Calu3 (cell line): ENCODE results near the gene DLGAP1. TPM values are rescaled to one million over a fixed set of nuclear protein-coding genes. Genes with fewer than 3 reads are reported as not detected.

Source experiments
- BruUV-seq: library from RNA; stranded (reverse); fragments of 400-500 nt; replicated peaks from 2 replicates; lab custom pipeline; 2021; lab: Mats Ljungman, UMichigan
- CTCF ChIA-PET: fragments of 300-600 bp; sonication (Branson Sonifier 250); formaldehyde crosslinking; loops from one replicate; lab custom pipeline; 2022; ENCODE audit warnings: antibody characterized with exemption; lab: Charles Lee
- DNase-seq: peaks from one replicate; pipeline ENCODE4 v3.0.0; 2022
- H3K27ac Mint-ChIP-seq: one replicate; pipeline ENCODE4 v1.8.0; 2022; ENCODE audit warnings: mixed read lengths; ENCODE audit not compliant: unreplicated experiment
- H3K27me3 Mint-ChIP-seq: one replicate; pipeline ENCODE4 v1.8.0; 2022; ENCODE audit warnings: mixed read lengths; ENCODE audit not compliant: unreplicated experiment
- H3K36me3 Mint-ChIP-seq: one replicate; pipeline ENCODE4 v1.8.0; 2022; ENCODE audit warnings: mild to moderate bottlenecking, moderate library complexity, mixed read lengths; ENCODE audit not compliant: insufficient read depth, unreplicated experiment
- H3K4me1 Mint-ChIP-seq: one replicate; pipeline ENCODE4 v1.8.0; 2022; ENCODE audit warnings: mild to moderate bottlenecking, low read depth, mixed read lengths; ENCODE audit not compliant: unreplicated experiment
- H3K4me3 Mint-ChIP-seq: one replicate; pipeline ENCODE4 v1.8.0; 2022; ENCODE audit warnings: mild to moderate bottlenecking, low read depth, moderate library complexity, mixed read lengths; ENCODE audit not compliant: unreplicated experiment
- H3K9me3 Mint-ChIP-seq: one replicate; pipeline ENCODE4 v1.8.0; 2022; ENCODE audit warnings: low read depth, mixed read lengths; ENCODE audit not compliant: unreplicated experiment
- CTCF ChIP-seq: fragments of 200-600 bp; IDR thresholded peaks from one replicate; pipeline ENCODE4 v1.8.0; 2022; ENCODE audit warnings: antibody characterized with exemption; ENCODE audit not compliant: unreplicated experiment
- intact Hi-C: fragments of 100-400 bp; cut with micrococcal nuclease; formaldehyde crosslinking; loops from one replicate; pipeline ENCODE4 v1.10.0; 2022; ENCODE audit not compliant: unreplicated experiment
- total RNA-seq: library from RNA; stranded (reverse); gene quantifications from 2 replicates; pipeline ENCODE4 v1.2.3, GENCODE V29; 2022

DLGAP1 gene
- total RNA-seq, 1 experiment from 2014 or later, result 9.0 TPM

GRCh38 chr18:3857544-3857943 lies 597.6 kb downstream of the DLGAP1 start:
- no TSS peak for BruUV-seq
- TF ChIP-seq CTCF, result no peak
- intact Hi-C loops, result no loop called here
- Mint-ChIP-seq H3K36me3 (no peaks in the 10 kb centered on the region), H3K9me3 (no peaks in the 10 kb centered on the region), H3K4me3 (no peak overlapping the region), H3K27me3 (no peaks in the 10 kb centered on the region), H3K4me1 (no peaks in the 10 kb centered on the region), H3K27ac (no peak overlapping the region)
- CTCF ChIA-PET, result no interaction called here
- DNase-seq, result no peak

- no peaks in the 10 kb centered on the region for H3K27me3 Mint-ChIP-seq
Observed at GRCh38 chr18:3855966-3856365, 599.1 kb downstream of the DLGAP1 start.

GRCh38 chr18:3852321-3852720 lies 602.8 kb downstream of the DLGAP1 start:
- no peak for TF ChIP-seq CTCF
- no peak overlapping the region for H3K4me3 Mint-ChIP-seq
- no peaks in the 10 kb centered on the region for H3K36me3 Mint-ChIP-seq
- intact Hi-C loops, result no loop called here
- H3K9me3 Mint-ChIP-seq, result no peaks in the 10 kb centered on the region
- CTCF ChIA-PET, result no interaction called here
- no peak overlapping the region for H3K27ac Mint-ChIP-seq
- no peak for DNase-seq
- peaks cover 20% of the 10 kb centered on the region for H3K4me1 Mint-ChIP-seq
- no peaks in the 10 kb centered on the region for H3K27me3 Mint-ChIP-seq
- BruUV-seq, result no TSS peak

More at GRCh38 chr18:3855966-3856365, 599.1 kb downstream of the DLGAP1 start:
- CTCF ChIA-PET, result no interaction called here
- Mint-ChIP-seq H3K4me3 (no peak overlapping the region), H3K9me3 (no peaks in the 10 kb centered on the region), H3K36me3 (no peaks in the 10 kb centered on the region), H3K4me1 (no peaks in the 10 kb centered on the region), H3K27ac (no peak overlapping the region)
- intact Hi-C loops, result no loop called here
- no TSS peak for BruUV-seq
- DNase-seq, result no peak
- no peak for TF ChIP-seq CTCF

- CTCF ChIA-PET, result no interaction called here
- Mint-ChIP-seq H3K9me3 (no peaks in the 10 kb centered on the region), H3K36me3 (no peaks in the 10 kb centered on the region), H3K27ac (no peak overlapping the region), H3K4me1 (peaks cover 25% of the 10 kb centered on the region), H3K4me3 (no peak overlapping the region), H3K27me3 (no peaks in the 10 kb centered on the region)
- TF ChIP-seq CTCF, result no peak
- BruUV-seq, result no TSS peak
- no peak for DNase-seq
- intact Hi-C loops, result no loop called here
Observed at GRCh38 chr18:3851159-3851558, 603.9 kb downstream of the DLGAP1 start.

GRCh38 chr18:3848316-3848715 lies 606.8 kb downstream of the DLGAP1 start:
- Mint-ChIP-seq H3K27me3 (no peaks in the 10 kb centered on the region), H3K36me3 (no peaks in the 10 kb centered on the region)

More at GRCh38 chr18:3848316-3848715, 606.8 kb downstream of the DLGAP1 start:
- H3K9me3 Mint-ChIP-seq, result no peaks in the 10 kb centered on the region
- CTCF ChIA-PET, result no interaction called here
- DNase-seq, result no peak
- H3K27ac Mint-ChIP-seq, result no peak overlapping the region
- peaks cover 29% of the 10 kb centered on the region for H3K4me1 Mint-ChIP-seq
- H3K4me3 Mint-ChIP-seq, result no peak overlapping the region
- intact Hi-C loops, result no loop called here
- BruUV-seq, result no TSS peak
- TF ChIP-seq CTCF, result no peak
